IMR-90 (cell line): ENCODE results near the gene UBR4. TPM values are rescaled to one million over a fixed set of nuclear protein-coding genes. Genes with fewer than 3 reads are reported as not detected.
A peak's percentile ranks its signal among the peaks of the same experiment; 100 is the strongest.

Source experiments
- ATAC-seq: fragments of 200-7000 bp; cut with Tn5 transposase; 2 replicates; pipeline ENCODE4 v1.9.1; 2020; ENCODE audit warnings: low read depth, mild to moderate bottlenecking, moderate library complexity
- BruUV-seq: library from RNA; stranded (reverse); fragments of 400-500 nt; replicated peaks from 2 replicates; lab custom pipeline; 2021; lab: Mats Ljungman, UMichigan
- CTCF ChIA-PET: fragments of 300-600 bp; formaldehyde crosslinking; extraction: SDS; loops from one replicate; lab custom pipeline; 2021; ENCODE audit warnings: antibody characterized with exemption; lab: Yijun Ruan, JAX
- POLR2A ChIA-PET: fragments of 300-600 bp; sonication (Branson Sonifier 250); formaldehyde crosslinking; loops from one replicate; lab custom pipeline; 2022; ENCODE audit warnings: antibody characterized with exemption; ENCODE audit not compliant: unreplicated experiment; lab: Charles Lee
- DNase-seq: peaks from one replicate; pipeline ENCODE4 v3.0.0; 2013
- H2AFZ ChIP-seq: replicated peaks from 2 replicates; pipeline ENCODE3; 2013; ENCODE audit warnings: low read length, mild to moderate bottlenecking; ENCODE audit not compliant: poor library complexity
- H2AK5ac ChIP-seq: 2 replicates; pipeline ENCODE4 v1.6.1; 2013; ENCODE audit warnings: low read depth, low read length, inconsistent platforms
- H2AK9ac ChIP-seq: replicated peaks from 2 replicates; pipeline ENCODE3; 2013; ENCODE audit warnings: mild to moderate bottlenecking, low read depth, low read length, moderate library complexity; ENCODE audit not compliant: poor library complexity
- H2BK120ac ChIP-seq: 2 replicates; pipeline ENCODE4 v1.6.1; 2013; ENCODE audit warnings: low read depth, low read length, inconsistent platforms
- H2BK15ac ChIP-seq: 3 replicates; pipeline ENCODE4 v1.6.1; 2013; ENCODE audit warnings: low read depth, low read length, inconsistent platforms
- H2BK20ac ChIP-seq: 2 replicates; pipeline ENCODE4 v1.6.1; 2013; ENCODE audit warnings: low read depth, mild to moderate bottlenecking, inconsistent platforms, low read length, moderate library complexity
- H2BK5ac ChIP-seq: 2 replicates; pipeline ENCODE4 v1.6.1; 2013; ENCODE audit warnings: mild to moderate bottlenecking, low read depth, low read length, inconsistent platforms; ENCODE audit not compliant: poor library complexity, severe bottlenecking
- H3K14ac ChIP-seq: replicated peaks from 2 replicates; pipeline ENCODE4 v1.6.1; 2013; ENCODE audit warnings: low read depth, low read length, inconsistent platforms
- H3K18ac ChIP-seq: 2 replicates; pipeline ENCODE4 v1.6.1; 2013; ENCODE audit warnings: low read depth, low read length, control low read depth
- H3K23ac ChIP-seq: 2 replicates; pipeline ENCODE4 v1.6.1; 2013; ENCODE audit warnings: low read depth, low read length, inconsistent platforms
- H3K27ac ChIP-seq: 2 replicates; pipeline ENCODE4 v1.5.1; 2013; ENCODE audit warnings: mild to moderate bottlenecking, control low read depth, low read length; ENCODE audit not compliant: insufficient read depth
- H3K27me3 ChIP-seq: 2 replicates; pipeline ENCODE4 v1.6.1; 2013; ENCODE audit warnings: low read length; ENCODE audit not compliant: control insufficient read depth, insufficient read depth
- H3K36me3 ChIP-seq: 2 replicates; pipeline ENCODE4 v1.6.1; 2013; ENCODE audit warnings: low read length, mixed read lengths; ENCODE audit not compliant: control insufficient read depth, insufficient read depth
- H3K4ac ChIP-seq: 2 replicates; pipeline ENCODE4 v1.6.1; 2013; ENCODE audit warnings: low read depth, low read length, inconsistent platforms
- H3K4me1 ChIP-seq: 2 replicates; pipeline ENCODE4 v1.6.1; 2013; ENCODE audit warnings: low read length, mixed read lengths; ENCODE audit not compliant: control insufficient read depth, insufficient read depth
- H3K4me2 ChIP-seq: 2 replicates; pipeline ENCODE4 v1.6.1; 2013; ENCODE audit warnings: low read depth, mild to moderate bottlenecking, control low read depth, low read length, moderate library complexity
- H3K4me3 ChIP-seq: 2 replicates; pipeline ENCODE4 v1.5.1; 2013; ENCODE audit warnings: low read depth, mild to moderate bottlenecking, control low read depth, low read length, moderate library complexity; ENCODE audit not compliant: insufficient read depth
- H3K56ac ChIP-seq: 2 replicates; pipeline ENCODE4 v1.6.1; 2013; ENCODE audit warnings: low read length, inconsistent platforms; ENCODE audit not compliant: insufficient read depth; ENCODE audit errors: extremely low read depth
- H3K79me1 ChIP-seq, 2 experiments: 2 replicates each; pipeline ENCODE4 v1.6.1; 2013; ENCODE audit warnings: low read length in 2 of 2, inconsistent platforms in 1 of 2, low read depth in 1 of 2
- H3K9ac ChIP-seq: 2 replicates; pipeline ENCODE4 v1.6.1; 2013; ENCODE audit warnings: low read depth, low read length, control low read depth
- H3K9me1 ChIP-seq: 2 replicates; pipeline ENCODE4 v1.6.1; 2013; ENCODE audit warnings: low read length, inconsistent platforms; ENCODE audit not compliant: insufficient read depth
- H3K9me3 ChIP-seq: 2 replicates; pipeline ENCODE4 v1.6.1; 2013; ENCODE audit warnings: low read length; ENCODE audit not compliant: control insufficient read depth, insufficient read depth
- H4K20me1 ChIP-seq: 2 replicates; pipeline ENCODE4 v1.6.1; 2013; ENCODE audit warnings: low read length, inconsistent platforms; ENCODE audit not compliant: insufficient read depth
- H4K5ac ChIP-seq: 2 replicates; pipeline ENCODE4 v1.6.1; 2013; ENCODE audit warnings: mild to moderate bottlenecking, low read depth, low read length, control low read depth
- H4K8ac ChIP-seq, 2 experiments: 2 replicates each; pipeline ENCODE4 v1.6.1; 2013; ENCODE audit warnings: low read depth in 2 of 2, low read length in 2 of 2, control low read depth in 1 of 2, inconsistent platforms in 1 of 2
- H4K91ac ChIP-seq: 2 replicates; pipeline ENCODE4 v1.6.1; 2013; ENCODE audit warnings: low read depth, low read length, inconsistent platforms; ENCODE audit not compliant: insufficient read depth
- BHLHE40 ChIP-seq: fragments of 150-350 bp; IDR thresholded peaks from 2 replicates; pipeline ENCODE4 v1.6.1; 2016; ENCODE audit warnings: mild to moderate bottlenecking, low read depth, low read length
- CEBPB ChIP-seq: IDR thresholded peaks from 2 replicates; pipeline ENCODE4 v1.6.1; 2012; ENCODE audit warnings: low read depth, low read length, improper control_type of control experiment
- CHD1 ChIP-seq: IDR thresholded peaks from 2 replicates; pipeline ENCODE4 v1.6.1; 2012; ENCODE audit warnings: low read depth, low read length, improper control_type of control experiment
- CTCF ChIP-seq: conservative IDR thresholded peaks from 2 replicates; pipeline ENCODE4 v1.5.1; 2012; ENCODE audit warnings: mild to moderate bottlenecking, low read depth, low read length, improper control_type of control experiment
- FOS ChIP-seq: fragments of 150-350 bp; IDR thresholded peaks from 2 replicates; pipeline ENCODE4 v1.6.1; 2016; ENCODE audit warnings: low read depth, low read length
- MAFK ChIP-seq: IDR thresholded peaks from 2 replicates; pipeline ENCODE4 v1.6.1; 2012; ENCODE audit warnings: low read depth, low read length, improper control_type of control experiment
- MAZ ChIP-seq: IDR thresholded peaks from 2 replicates; pipeline ENCODE4 v1.6.1; 2012; ENCODE audit warnings: low read depth, mild to moderate bottlenecking, low read length, improper control_type of control experiment, moderate library complexity, borderline replicate concordance
- MXI1 ChIP-seq: IDR thresholded peaks from 2 replicates; pipeline ENCODE4 v1.6.1; 2012; ENCODE audit warnings: low read depth, mild to moderate bottlenecking, low read length, moderate library complexity, borderline replicate concordance
- NFE2L2 ChIP-seq: fragments of 150-350 bp; IDR thresholded peaks from 2 replicates; pipeline ENCODE4 v1.6.1; 2016; ENCODE audit warnings: low read depth, mild to moderate bottlenecking, low read length
- POLR2A ChIP-seq: IDR thresholded peaks from 2 replicates; pipeline ENCODE4 v1.6.1; 2012; ENCODE audit warnings: mild to moderate bottlenecking, low read depth, low read length
- RAD21 ChIP-seq: IDR thresholded peaks from 2 replicates; pipeline ENCODE4 v1.6.1; 2012; ENCODE audit warnings: low read length, improper control_type of control experiment
- RCOR1 ChIP-seq: IDR thresholded peaks from 2 replicates; pipeline ENCODE4 v1.6.1; 2012; ENCODE audit warnings: mild to moderate bottlenecking, low read length, improper control_type of control experiment; ENCODE audit not compliant: insufficient replicate concordance
- SMC3 ChIP-seq: fragments of 150-350 bp; IDR thresholded peaks from 2 replicates; pipeline ENCODE4 v1.6.1; 2016; ENCODE audit warnings: low read depth, mild to moderate bottlenecking, antibody characterized with exemption, low read length, moderate library complexity
- WGBS, 2 experiments: methylation state at CpG; one replicate each; pipeline versions ENCODE4 v1.1.5 to v1.1.7; 2013; ENCODE audit warnings: missing lambda C conversion rate in 2 of 2; ENCODE audit not compliant: insufficient read length in 1 of 2; ENCODE audit errors: extremely low coverage in 2 of 2; 5-methylcytosine and 5-hydroxymethylcytosine counted together
- dilution Hi-C: fragments of 300-500 bp; cut with HindIII; formaldehyde crosslinking; loops from one replicate; pipeline ENCODE4 v1.14.3; 2018; ENCODE audit warnings: low sequenced_read_pairs; ENCODE audit not compliant: unreplicated experiment
- in situ Hi-C: fragments of 300-500 bp; cut with MboI; formaldehyde crosslinking; loops from 3 replicates; pipeline ENCODE4 v1.14.3; 2019; ENCODE audit warnings: low sequenced_read_pairs, inconsistent platforms, mixed read lengths
- intact Hi-C: fragments of 100-400 bp; cut with micrococcal nuclease; formaldehyde crosslinking; loops from 2 replicates; pipeline ENCODE4 v1.10.0; 2022
- polyA plus RNA-seq, 3 experiments: library from polyadenylated mRNA; depleted of rRNA; stranded (reverse); fragments of >200 nt; gene quantifications; 2 replicates each; pipeline ENCODE4 v1.2.3, GENCODE V29; 2012; ENCODE audit warnings: low replicate concordance in 1 of 3
- total RNA-seq: library from RNA; depleted of rRNA; stranded (reverse); fragments of >200 nt; gene quantifications from 2 replicates; pipeline ENCODE4 v1.2.3, GENCODE V29; 2012
- TF ChIP-seq, protein P1 (sequence below): fragments of 150-350 bp; IDR thresholded peaks from 2 replicates; pipeline ENCODE4 v1.6.1; 2016; ENCODE audit warnings: low read depth, mild to moderate bottlenecking, low read length, moderate library complexity, borderline replicate concordance

UBR4 gene
- total and polyA plus RNA-seq, 2 of the 4 experiments (the other 2 are of a cell fraction), result 87.8 to 121 TPM

- TF ChIP-seq MXI1 (no peak), RCOR1 (no peak), SMC3 (no peak)
Measured at GRCh38 chr1:19258353-19258752, 48.3 kb upstream of the UBR4 start (continued).

DNA sequence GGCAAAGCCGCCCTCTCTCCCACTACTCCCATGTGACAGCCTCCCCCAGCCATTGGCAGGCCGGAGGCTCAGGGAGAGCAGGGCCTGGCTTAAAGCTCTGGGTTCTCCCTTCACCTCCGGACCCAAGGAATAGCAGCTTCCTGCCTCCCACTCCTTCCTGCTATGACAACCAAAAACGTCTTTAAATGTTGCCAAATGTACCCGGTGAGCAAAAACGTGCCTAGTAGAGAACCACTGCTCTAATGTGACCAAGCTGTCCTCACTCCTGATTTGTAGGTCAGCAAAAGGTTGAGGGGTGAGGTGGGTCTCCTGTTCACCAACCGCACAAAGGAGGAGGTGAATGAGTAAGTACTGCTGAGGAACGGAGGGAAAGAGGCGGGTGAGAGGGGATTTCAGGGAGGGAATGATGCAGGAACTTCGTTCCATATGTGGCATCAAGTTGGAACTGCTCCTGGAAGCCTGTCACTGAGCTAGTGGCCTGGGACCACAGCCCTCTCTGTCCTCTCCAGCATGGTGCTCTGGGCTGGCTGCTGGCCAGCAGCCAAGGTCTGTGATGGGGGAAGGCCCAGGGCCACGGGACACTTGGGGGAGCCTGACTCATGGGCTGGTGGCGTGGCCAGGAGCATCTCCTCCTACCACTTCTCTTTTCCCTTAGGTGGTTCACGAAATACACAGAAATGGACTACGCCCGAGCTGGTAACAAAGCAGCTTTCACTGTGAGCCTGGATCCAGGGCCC is 47.3 kb upstream of the UBR4 start:
- intact Hi-C loops, result no loop called here
- Histone ChIP-seq H3K4me2 (no peak overlapping the region), H3K79me1 (peaks cover 18 to 47% of the 10 kb centered on the region in 2 experiments), H2BK15ac (no peak overlapping the region), H2BK120ac (no peak overlapping the region), H3K14ac (no peak overlapping the region), H2BK20ac (no peak overlapping the region), H3K9ac (no peak overlapping the region), H4K20me1 (peaks cover 22% of the 10 kb centered on the region), H4K91ac (no peak overlapping the region), H4K5ac (no peak overlapping the region), H3K56ac (no peak overlapping the region), H2AFZ (no peak overlapping the region), H3K4me1 (peaks cover 4% of the 10 kb centered on the region; the same call in 1 of the 2 replicates), H3K23ac (no peak overlapping the region), H3K9me3 (no peaks in the 10 kb centered on the region), H3K4ac (no peak overlapping the region), H4K8ac (no peak overlapping the region), H3K18ac (no peak overlapping the region), H2BK5ac (no peak overlapping the region), H3K27me3 (no peaks in the 10 kb centered on the region), H3K27ac (no peak overlapping the region), H2AK5ac (no peak overlapping the region), H3K36me3 (peaks cover 41% of the 10 kb centered on the region), H2AK9ac (peak overlapping the region; percentile 28), H3K9me1 (peaks cover 16% of the 10 kb centered on the region), H3K4me3 (no peak overlapping the region)
- dilution Hi-C loops, result no loop called here
- ChIA-PET POLR2A (interaction anchor here (0.5 kb wide), 1 partner anchor 228 kb away, joined by 3 read pairs; no protein-coding TSS in a partner anchor), CTCF (no interaction called here)
- in situ Hi-C loops, result no loop called here
- no TSS peak for BruUV-seq
- no peak for ATAC-seq
- WGBS, 2 experiments, result 88% methylated on average over 7 of the region's 15 CpGs; no CpG with 5 or more reads in 1 of the 2 experiments
- no peak for DNase-seq
- TF ChIP-seq FOS, result no peak
- no peak for TF ChIP-seq MAZ
- TF ChIP-seq, protein P1, sequence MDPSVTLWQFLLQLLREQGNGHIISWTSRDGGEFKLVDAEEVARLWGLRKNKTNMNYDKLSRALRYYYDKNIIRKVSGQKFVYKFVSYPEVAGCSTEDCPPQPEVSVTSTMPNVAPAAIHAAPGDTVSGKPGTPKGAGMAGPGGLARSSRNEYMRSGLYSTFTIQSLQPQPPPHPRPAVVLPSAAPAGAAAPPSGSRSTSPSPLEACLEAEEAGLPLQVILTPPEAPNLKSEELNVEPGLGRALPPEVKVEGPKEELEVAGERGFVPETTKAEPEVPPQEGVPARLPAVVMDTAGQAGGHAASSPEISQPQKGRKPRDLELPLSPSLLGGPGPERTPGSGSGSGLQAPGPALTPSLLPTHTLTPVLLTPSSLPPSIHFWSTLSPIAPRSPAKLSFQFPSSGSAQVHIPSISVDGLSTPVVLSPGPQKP, result no peak
- no peak for TF ChIP-seq SMC3
- TF ChIP-seq POLR2A, result no peak
- TF ChIP-seq RCOR1, result no peak
- no peak for TF ChIP-seq BHLHE40
- no peak for TF ChIP-seq MAFK
- no peak for TF ChIP-seq CHD1
- TF ChIP-seq CEBPB, result no peak
- no peak for TF ChIP-seq NFE2L2
- TF ChIP-seq MXI1, result no peak
- TF ChIP-seq CTCF, result no peak
- no peak for TF ChIP-seq RAD21
